ENCODE measurements around the gene PDGFC.

GRCh38 chr4:156820931-156821330 lies 150.7 kb downstream of the PDGFC start:
- no peak for TF ChIP-seq CTCF (IDR thresholded peaks at IDR 0.05)
- no peak for TF ChIP-seq EP300 (IDR thresholded peaks at IDR 0.05)
- TF ChIP-seq POLR2A (IDR thresholded peaks at IDR 0.05), result no peak
